ENCODE results near the gene HHIPL1. TPM values are rescaled to one million over a fixed set of nuclear protein-coding genes. Genes with fewer than 3 reads are reported as not detected.

HHIPL1 gene
- total RNA-seq, 1 donor from 2014 or later = 0.86 TPM

GRCh38 chr14:99596071-99596627, 48.8 kb upstream of the HHIPL1 start:
- DNase-seq (ENCODE audit: low read depth) (no peak), FAIRE-seq (no peak)
- Mint-ChIP-seq H3K4me1 (ENCODE audit: low read depth, unreplicated experiment) (no peaks in the 10 kb centered on the region), H3K27ac (ENCODE audit: unreplicated experiment) (no peak overlapping the region), H3K27me3 (ENCODE audit: low read depth, unreplicated experiment) (peaks cover 34% of the 10 kb centered on the region), H3K36me3 (ENCODE audit: low read depth, unreplicated experiment) (no peaks in the 10 kb centered on the region), H3K4me3 (ENCODE audit: unreplicated experiment) (no peak overlapping the region), H3K9me3 (ENCODE audit: unreplicated experiment) (no peaks in the 10 kb centered on the region)
- Histone ChIP-seq H3K9ac (ENCODE audit: low read length) (no peak overlapping the region), H3K4me3 (ENCODE audit: insufficient read depth, low read depth, low read length) (no peak overlapping the region), H3K79me2 (ENCODE audit: insufficient read depth, low read length) (peaks cover 96% of the 10 kb centered on the region), H3K9me3 (ENCODE audit: insufficient read depth, low read depth, low read length) (no peaks in the 10 kb centered on the region), H3K27me3 (ENCODE audit: insufficient read depth, low read length) (no peaks in the 10 kb centered on the region), H2AFZ (ENCODE audit: low read depth, low read length) (no peak overlapping the region), H3K36me3 (ENCODE audit: insufficient read depth, low read length) (no peaks in the 10 kb centered on the region), H3K27ac (ENCODE audit: low read depth, low read length) (no peak overlapping the region), H3K4me2 (ENCODE audit: low read length) (no peak overlapping the region), H4K20me1 (ENCODE audit: insufficient read depth, low read length) (peaks cover 85% of the 10 kb centered on the region), H3K4me1 (ENCODE audit: insufficient read depth, low read length) (peaks cover 8% of the 10 kb centered on the region)
- TF ChIP-seq CTCF (IDR thresholded peaks at IDR 0.05; ENCODE audit: insufficient read depth, low read depth, low read length) = no peak
- no peak for TF ChIP-seq EZH2 (IDR thresholded peaks at IDR 0.05; ENCODE audit: insufficient read depth, low read length)

- FAIRE-seq (no peak), DNase-seq (ENCODE audit: low read depth) (no peak)
- Mint-ChIP-seq H3K4me1 (ENCODE audit: low read depth, unreplicated experiment) (peaks cover 6% of the 10 kb centered on the region), H3K36me3 (ENCODE audit: low read depth, unreplicated experiment) (no peaks in the 10 kb centered on the region), H3K4me3 (ENCODE audit: unreplicated experiment) (no peak overlapping the region), H3K27ac (ENCODE audit: unreplicated experiment) (no peak overlapping the region), H3K27me3 (ENCODE audit: low read depth, unreplicated experiment) (peaks cover 34% of the 10 kb centered on the region), H3K9me3 (ENCODE audit: unreplicated experiment) (no peaks in the 10 kb centered on the region)
- H3K4me2 ChIP-seq (ENCODE audit: low read length) = no peak overlapping the region
- H3K4me1 ChIP-seq (ENCODE audit: insufficient read depth, low read length) = peaks cover 10% of the 10 kb centered on the region
- H4K20me1 ChIP-seq (ENCODE audit: insufficient read depth, low read length) = peaks cover 89% of the 10 kb centered on the region
- peaks cover 98% of the 10 kb centered on the region for H3K79me2 ChIP-seq (ENCODE audit: insufficient read depth, low read length)
- H3K27ac ChIP-seq (ENCODE audit: low read depth, low read length) = no peak overlapping the region
- H3K27me3 ChIP-seq (ENCODE audit: insufficient read depth, low read length) = no peaks in the 10 kb centered on the region
- no peak overlapping the region for H3K9ac ChIP-seq (ENCODE audit: low read length)
- no peaks in the 10 kb centered on the region for H3K36me3 ChIP-seq (ENCODE audit: insufficient read depth, low read length)
- no peak overlapping the region for H2AFZ ChIP-seq (ENCODE audit: low read depth, low read length)
- no peaks in the 10 kb centered on the region for H3K9me3 ChIP-seq (ENCODE audit: insufficient read depth, low read depth, low read length)
- no peak for TF ChIP-seq CTCF (IDR thresholded peaks at IDR 0.05; ENCODE audit: insufficient read depth, low read depth, low read length)
- TF ChIP-seq EZH2 (IDR thresholded peaks at IDR 0.05; ENCODE audit: insufficient read depth, low read length) = no peak
- H3K4me3 ChIP-seq (ENCODE audit: insufficient read depth, low read depth, low read length) = no peak overlapping the region
Observed at GRCh38 chr14:99596772-99597171, 48.2 kb upstream of the HHIPL1 start.

DNA sequence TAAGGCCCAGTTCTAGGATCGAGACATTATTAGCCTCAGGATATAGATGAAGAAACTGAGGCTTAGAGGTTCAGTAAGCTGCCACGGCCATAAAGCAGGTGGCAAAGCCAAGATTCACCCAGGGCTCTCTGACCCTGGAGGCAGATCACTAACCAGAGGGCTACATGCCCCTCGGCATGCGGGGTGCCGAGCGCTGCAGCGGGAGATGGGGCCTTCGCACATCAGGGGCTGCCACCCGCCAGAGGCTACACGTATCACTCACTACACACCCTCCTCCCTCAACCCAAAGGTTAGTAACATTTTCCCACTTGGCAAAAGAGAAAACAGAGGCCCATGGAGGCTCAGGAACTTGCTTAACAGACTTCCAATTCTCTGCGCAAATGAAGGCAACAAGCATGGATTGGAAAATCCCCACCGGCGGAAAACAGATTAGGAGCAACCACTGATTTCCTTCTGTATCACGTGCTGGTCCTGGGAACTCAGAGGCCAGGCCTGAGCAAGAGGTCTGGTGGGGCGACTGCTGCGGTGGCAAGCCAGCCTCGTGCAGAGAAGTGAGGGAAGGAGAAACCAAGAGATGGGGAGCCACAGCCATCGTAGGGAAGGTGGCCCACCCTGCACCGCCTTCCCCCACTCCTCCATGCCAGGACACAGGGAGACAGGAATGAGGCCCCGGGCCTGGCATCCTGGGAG, 46.9 kb upstream of the HHIPL1 start:
- H3K4me1 Mint-ChIP-seq (ENCODE audit: low read depth, unreplicated experiment) = peaks cover 14% of the 10 kb centered on the region
- Histone ChIP-seq H3K36me3 (ENCODE audit: insufficient read depth, low read length) (no peaks in the 10 kb centered on the region), H3K9ac (ENCODE audit: low read length) (no peak overlapping the region), H3K79me2 (ENCODE audit: insufficient read depth, low read length) (peaks cover 98% of the 10 kb centered on the region), H4K20me1 (ENCODE audit: insufficient read depth, low read length) (peaks cover 92% of the 10 kb centered on the region), H3K4me3 (ENCODE audit: insufficient read depth, low read depth, low read length) (no peak overlapping the region), H3K27ac (ENCODE audit: low read depth, low read length) (no peak overlapping the region), H3K4me2 (ENCODE audit: low read length) (no peak overlapping the region), H3K9me3 (ENCODE audit: insufficient read depth, low read depth, low read length) (no peaks in the 10 kb centered on the region), H3K4me1 (ENCODE audit: insufficient read depth, low read length) (peaks cover 20% of the 10 kb centered on the region), H3K27me3 (ENCODE audit: insufficient read depth, low read length) (no peaks in the 10 kb centered on the region), H2AFZ (ENCODE audit: low read depth, low read length) (no peak overlapping the region)
- H3K27ac Mint-ChIP-seq (ENCODE audit: unreplicated experiment) = no peak overlapping the region
- no peaks in the 10 kb centered on the region for H3K36me3 Mint-ChIP-seq (ENCODE audit: low read depth, unreplicated experiment)
- H3K27me3 Mint-ChIP-seq (ENCODE audit: low read depth, unreplicated experiment) = peaks cover 27% of the 10 kb centered on the region
- no peak overlapping the region for H3K4me3 Mint-ChIP-seq (ENCODE audit: unreplicated experiment)
- DNase-seq (ENCODE audit: low read depth) = no peak
- TF ChIP-seq CTCF (IDR thresholded peaks at IDR 0.05; ENCODE audit: insufficient read depth, low read depth, low read length) (no peak), EZH2 (IDR thresholded peaks at IDR 0.05; ENCODE audit: insufficient read depth, low read length) (no peak)
- H3K9me3 Mint-ChIP-seq (ENCODE audit: unreplicated experiment) = no peaks in the 10 kb centered on the region
- no peak for FAIRE-seq
